T-helper 2 cell (primary cell): ENCODE measurements around the gene AGR2.
A peak's percentile ranks its signal among the peaks of the same experiment; 100 is the strongest.
"Not testable (repeated sequence)": the region's sequence is repeated elsewhere in the genome, so short reads cannot be mapped to it uniquely, and the experiment has no call there.

Experiments
- DNase-seq, 5 experiments: peaks; one replicate each; pipeline versions ENCODE4 v3.0.0 to v3.0.0-alpha.2; 2012 to 2022

Gene AGR2

GRCh38 chr7:16773326-16773725 is 31.5 kb downstream of the AGR2 start:
- no peak for DNase-seq

- DNase-seq = no peak
Observed at GRCh38 chr7:16770657-16771329, 34.0 kb downstream of the AGR2 start.

GRCh38 chr7:16769994-16770393 is 34.8 kb downstream of the AGR2 start:
- DNase-seq = not testable (repeated sequence)

GRCh38 chr7:16765436-16765859 is 39.4 kb downstream of the AGR2 start:
- DNase-seq = no peak

- no peak for DNase-seq
Observed at GRCh38 chr7:16764942-16765341, 39.9 kb downstream of the AGR2 start.

GRCh38 chr7:16762177-16762576 is 42.6 kb downstream of the AGR2 start:
- DNase-seq = no peak

- DNase-seq = no peak
Observed at GRCh38 chr7:16759840-16760239, 45.0 kb downstream of the AGR2 start.

GRCh38 chr7:16758631-16759611 is 45.9 kb downstream of the AGR2 start:
- no peak for DNase-seq

GRCh38 chr7:16758036-16758435 is 46.8 kb downstream of the AGR2 start:
- DNase-seq = no peak

- no peak for DNase-seq
Observed at GRCh38 chr7:16755397-16755796, 49.4 kb downstream of the AGR2 start.

GRCh38 chr7:16754856-16755317 is 49.9 kb downstream of the AGR2 start:
- no peak for DNase-seq

GRCh38 chr7:16753932-16754855 is 50.6 kb downstream of the AGR2 start:
- DNase-seq = no peak

- DNase-seq = peak; percentile 2 to 72 (median 36)
Observed at GRCh38 chr7:16753102-16753931, 51.5 kb downstream of the AGR2 start, which contains the start of gene TSPAN13. Gene TSPAN13, plus strand, starts transcription at chr7:16753755. Its CDS starts 213 bp downstream, at chr7:16753968.

GRCh38 chr7:16747102-16747501 is 57.7 kb downstream of the AGR2 start:
- no peak for DNase-seq

GRCh38 chr7:16745645-16746044 is 59.2 kb downstream of the AGR2 start:
- no peak for DNase-seq

- DNase-seq = no peak
Observed at GRCh38 chr7:16744518-16745250, 60.1 kb downstream of the AGR2 start.

- DNase-seq = no peak
Observed at GRCh38 chr7:16743236-16743635, 61.6 kb downstream of the AGR2 start.

- DNase-seq = no peak
Observed at GRCh38 chr7:16742547-16742946, 62.3 kb downstream of the AGR2 start.
